ENCODE results near the gene NRXN3.

DNA sequence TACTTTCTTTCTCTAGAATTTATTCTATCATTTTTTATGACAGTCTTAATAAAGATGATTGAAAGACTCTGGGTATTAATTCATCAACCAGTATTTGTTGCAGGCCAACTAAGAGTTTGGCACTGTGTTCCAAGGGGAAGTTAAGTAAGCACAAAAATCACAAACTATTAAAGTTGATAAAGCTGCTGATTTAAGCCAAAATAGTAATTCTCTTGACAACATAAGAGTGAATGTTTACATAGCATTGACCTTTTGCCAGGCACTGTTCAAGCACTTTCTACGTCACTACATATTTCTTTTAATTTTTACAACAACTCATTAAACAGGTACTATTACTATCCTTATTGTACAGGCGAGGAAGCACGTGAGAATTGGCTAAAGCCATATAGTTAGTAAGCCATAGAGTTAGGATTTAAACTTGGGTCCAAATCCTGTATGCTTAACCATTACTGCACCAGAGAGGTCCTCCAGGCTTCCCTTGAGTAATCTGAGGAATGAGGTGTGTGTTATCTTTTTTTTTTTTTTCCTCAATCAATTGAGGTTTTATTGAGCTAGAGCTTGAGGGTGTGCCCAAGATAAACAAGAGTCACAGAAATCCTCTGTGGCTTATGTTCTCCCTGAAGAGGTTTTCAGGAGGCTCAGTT is 1031.5 kb downstream of the NRXN3 start:
- TF ChIP-seq, protein P1, sequence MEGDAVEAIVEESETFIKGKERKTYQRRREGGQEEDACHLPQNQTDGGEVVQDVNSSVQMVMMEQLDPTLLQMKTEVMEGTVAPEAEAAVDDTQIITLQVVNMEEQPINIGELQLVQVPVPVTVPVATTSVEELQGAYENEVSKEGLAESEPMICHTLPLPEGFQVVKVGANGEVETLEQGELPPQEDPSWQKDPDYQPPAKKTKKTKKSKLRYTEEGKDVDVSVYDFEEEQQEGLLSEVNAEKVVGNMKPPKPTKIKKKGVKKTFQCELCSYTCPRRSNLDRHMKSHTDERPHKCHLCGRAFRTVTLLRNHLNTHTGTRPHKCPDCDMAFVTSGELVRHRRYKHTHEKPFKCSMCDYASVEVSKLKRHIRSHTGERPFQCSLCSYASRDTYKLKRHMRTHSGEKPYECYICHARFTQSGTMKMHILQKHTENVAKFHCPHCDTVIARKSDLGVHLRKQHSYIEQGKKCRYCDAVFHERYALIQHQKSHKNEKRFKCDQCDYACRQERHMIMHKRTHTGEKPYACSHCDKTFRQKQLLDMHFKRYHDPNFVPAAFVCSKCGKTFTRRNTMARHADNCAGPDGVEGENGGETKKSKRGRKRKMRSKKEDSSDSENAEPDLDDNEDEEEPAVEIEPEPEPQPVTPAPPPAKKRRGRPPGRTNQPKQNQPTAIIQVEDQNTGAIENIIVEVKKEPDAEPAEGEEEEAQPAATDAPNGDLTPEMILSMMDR (IDR thresholded peaks at IDR 0.05), result no peak
- no peak for TF ChIP-seq EZH2 (IDR thresholded peaks at IDR 0.05; ENCODE audit: borderline replicate concordance, insufficient read depth, low read depth, low read length, poor library complexity, severe bottlenecking)
